OCI-LY3 (cell line): ENCODE results near the gene PRUNE2.

Experiments used
- H2AFZ ChIP-seq: fragments of 200-600, 300-600 bp; shearing (Covaris generic); 2 replicates; pipeline ENCODE4 v1.6.0; 2014; ENCODE audit warnings: antibody characterized with exemption, low read depth, low read length
- H3K27ac ChIP-seq: fragments of 200-600, 300-600 bp; sonication (generic); 2 replicates; pipeline ENCODE4 v1.5.1; 2014; ENCODE audit warnings: mild to moderate bottlenecking, low read length, moderate library complexity, mixed read lengths
- H3K27me3 ChIP-seq: fragments of 200-600, 300-600 bp; sonication (generic); 2 replicates; pipeline ENCODE4 v1.6.1; 2014; ENCODE audit warnings: low read depth, low read length, mixed read lengths
- H3K36me3 ChIP-seq: fragments of 200-600, 300-600 bp; sonication (generic); replicated peaks from 2 replicates; pipeline ENCODE3; 2014; ENCODE audit warnings: low read depth, low read length, mixed read lengths
- H3K4me1 ChIP-seq: fragments of 300-600, 200-600 bp; sonication (generic); 2 replicates; pipeline ENCODE4 v1.6.1; 2014; ENCODE audit warnings: low read length, mixed read lengths
- H3K4me2 ChIP-seq: fragments of 200-600, 300-600 bp; sonication (generic); 2 replicates; pipeline ENCODE4 v1.6.1; 2014; ENCODE audit warnings: low read length, mixed read lengths
- H3K4me3 ChIP-seq: fragments of 300-600, 200-600 bp; sonication (generic); 2 replicates; pipeline ENCODE4 v1.5.1; 2014; ENCODE audit warnings: antibody characterized with exemption, mild to moderate bottlenecking, low read length, moderate library complexity
- H3K79me2 ChIP-seq: fragments of 300-600, 200-600 bp; shearing (Covaris generic); 2 replicates; pipeline ENCODE4 v1.6.1; 2014; ENCODE audit warnings: mild to moderate bottlenecking, low read length, mixed read lengths
- H3K9ac ChIP-seq: fragments of 300-600, 200-600 bp; shearing (Covaris generic); 2 replicates; pipeline ENCODE4 v1.6.0; 2014; ENCODE audit warnings: mild to moderate bottlenecking, low read length, moderate library complexity
- H3K9me3 ChIP-seq: fragments of 200-600, 300-600 bp; shearing (Covaris generic); 2 replicates; pipeline ENCODE4 v1.6.1; 2014; ENCODE audit warnings: low read length, mixed read lengths; ENCODE audit not compliant: insufficient read depth
- H4K20me1 ChIP-seq: fragments of 200-600, 300-600 bp; sonication (generic); 2 replicates; pipeline ENCODE4 v1.6.1; 2016; ENCODE audit warnings: low read length, mixed read lengths; ENCODE audit not compliant: insufficient read depth
- EZH2phosphoT487 ChIP-seq: fragments of 200-600 bp; shearing (Covaris generic); IDR thresholded peaks from 2 replicates; pipeline ENCODE4 v1.6.1; 2018; ENCODE audit warnings: antibody characterized with exemption, mixed run types, low read depth
- TF ChIP-seq, protein P1 (sequence below): fragments of 200-600, 300-600 bp; sonication (generic); IDR thresholded peaks from 2 replicates; pipeline ENCODE4 v1.5.1; 2014; ENCODE audit warnings: antibody characterized with exemption, low read length, low read depth

The PRUNE2 gene

DNA sequence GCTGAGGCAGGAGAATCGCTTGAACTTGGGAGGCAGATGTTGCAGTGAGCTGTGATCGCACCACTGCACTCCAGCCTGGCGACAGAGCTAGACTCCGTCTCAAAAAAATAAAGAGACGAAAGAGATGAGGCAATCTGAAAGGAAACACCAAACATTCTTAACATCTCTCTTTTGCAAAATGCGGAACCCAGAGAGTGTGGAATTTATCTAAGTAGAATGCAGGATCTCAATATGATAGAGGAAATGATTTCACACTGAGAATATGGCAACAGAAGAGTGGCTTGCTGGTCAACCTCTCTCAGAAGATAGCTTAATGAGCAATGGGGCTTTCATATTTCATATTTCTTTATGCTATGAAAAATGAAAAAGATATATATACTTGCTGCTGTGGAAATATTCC lies 175.1 kb downstream of the PRUNE2 start:
- H3K36me3 ChIP-seq: no peaks in the 10 kb centered on the region

DNA sequence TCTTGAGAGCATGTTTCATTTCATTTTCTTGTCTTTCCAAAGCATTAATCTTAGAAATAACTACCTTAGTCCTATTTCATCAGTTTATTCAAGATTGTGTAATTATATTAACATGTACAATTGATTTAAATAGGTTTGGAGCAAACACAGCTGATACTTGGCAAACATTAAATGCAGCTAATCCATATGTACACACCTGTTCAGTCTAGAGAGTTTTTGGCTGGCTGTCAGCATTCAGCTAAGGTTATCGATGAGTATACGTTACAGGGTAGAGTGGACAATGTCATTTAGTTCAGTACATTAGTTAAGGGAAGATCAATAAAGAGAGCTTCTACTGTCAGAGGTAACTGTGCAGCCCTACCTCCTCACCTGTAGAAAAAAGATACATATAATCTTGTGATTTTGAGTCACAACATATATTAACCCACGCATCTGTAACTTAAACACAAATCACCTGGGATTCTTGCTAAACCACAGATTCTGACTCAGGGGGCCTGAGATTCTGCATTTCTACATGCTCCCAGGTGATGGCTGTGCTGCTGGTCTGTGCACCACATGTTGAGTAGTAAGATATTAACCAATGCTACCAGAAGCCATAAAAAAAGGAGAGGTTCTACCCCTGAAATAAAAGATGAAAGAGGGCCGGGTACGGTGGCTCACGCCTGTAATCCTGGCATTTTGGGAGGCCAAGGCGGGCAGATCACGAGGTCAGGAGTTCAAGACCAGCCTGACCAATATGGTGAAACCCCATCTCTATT lies 175.8 kb downstream of the PRUNE2 start:
- no peak overlapping the region for H3K4me2 ChIP-seq

More for the DNA sequence above, 175.1 kb downstream of the PRUNE2 start:
- no peaks in the 10 kb centered on the region for H3K79me2 ChIP-seq
- no peaks in the 10 kb centered on the region for H4K20me1 ChIP-seq
- TF ChIP-seq, protein P1, sequence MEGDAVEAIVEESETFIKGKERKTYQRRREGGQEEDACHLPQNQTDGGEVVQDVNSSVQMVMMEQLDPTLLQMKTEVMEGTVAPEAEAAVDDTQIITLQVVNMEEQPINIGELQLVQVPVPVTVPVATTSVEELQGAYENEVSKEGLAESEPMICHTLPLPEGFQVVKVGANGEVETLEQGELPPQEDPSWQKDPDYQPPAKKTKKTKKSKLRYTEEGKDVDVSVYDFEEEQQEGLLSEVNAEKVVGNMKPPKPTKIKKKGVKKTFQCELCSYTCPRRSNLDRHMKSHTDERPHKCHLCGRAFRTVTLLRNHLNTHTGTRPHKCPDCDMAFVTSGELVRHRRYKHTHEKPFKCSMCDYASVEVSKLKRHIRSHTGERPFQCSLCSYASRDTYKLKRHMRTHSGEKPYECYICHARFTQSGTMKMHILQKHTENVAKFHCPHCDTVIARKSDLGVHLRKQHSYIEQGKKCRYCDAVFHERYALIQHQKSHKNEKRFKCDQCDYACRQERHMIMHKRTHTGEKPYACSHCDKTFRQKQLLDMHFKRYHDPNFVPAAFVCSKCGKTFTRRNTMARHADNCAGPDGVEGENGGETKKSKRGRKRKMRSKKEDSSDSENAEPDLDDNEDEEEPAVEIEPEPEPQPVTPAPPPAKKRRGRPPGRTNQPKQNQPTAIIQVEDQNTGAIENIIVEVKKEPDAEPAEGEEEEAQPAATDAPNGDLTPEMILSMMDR: no peak
- TF ChIP-seq EZH2phosphoT487: no peak
- H3K4me2 ChIP-seq: no peak overlapping the region
- H2AFZ ChIP-seq: no peak overlapping the region
- no peaks in the 10 kb centered on the region for H3K4me1 ChIP-seq
- H3K27me3 ChIP-seq: peaks cover 28% of the 10 kb centered on the region
- H3K9ac ChIP-seq: no peak overlapping the region
- no peak overlapping the region for H3K27ac ChIP-seq
- no peak overlapping the region for H3K4me3 ChIP-seq
- no peaks in the 10 kb centered on the region for H3K9me3 ChIP-seq

DNA sequence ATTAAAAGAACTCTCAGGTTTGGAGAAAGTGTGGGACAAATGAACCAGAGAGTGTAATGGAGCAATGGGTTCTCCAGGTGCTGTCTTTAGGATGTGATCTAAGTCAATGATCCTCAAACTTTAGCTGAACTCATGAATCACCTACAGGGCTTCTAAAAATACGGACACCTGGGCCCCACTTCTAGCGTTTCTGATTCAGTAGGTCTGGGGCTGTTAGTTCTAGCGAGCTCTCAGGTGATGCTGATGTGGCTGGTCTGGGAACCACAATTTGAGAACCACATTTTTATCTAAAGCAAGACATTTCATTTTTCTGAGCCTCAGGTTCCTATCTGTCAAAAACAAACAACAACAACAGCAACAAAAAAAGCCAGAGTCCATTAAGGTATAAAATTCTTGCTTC lies 176.8 kb downstream of the PRUNE2 start:
- no peaks in the 10 kb centered on the region for H3K4me1 ChIP-seq
- H2AFZ ChIP-seq: no peak overlapping the region
- H3K9me3 ChIP-seq: no peaks in the 10 kb centered on the region
- no peak overlapping the region for H3K4me2 ChIP-seq
- peaks cover 28% of the 10 kb centered on the region for H3K27me3 ChIP-seq
- no peak overlapping the region for H3K27ac ChIP-seq
- no peak overlapping the region for H3K4me3 ChIP-seq
- TF ChIP-seq, protein P1: no peak
- no peak for TF ChIP-seq EZH2phosphoT487
- no peaks in the 10 kb centered on the region for H3K79me2 ChIP-seq
- H3K36me3 ChIP-seq: no peaks in the 10 kb centered on the region
- H3K9ac ChIP-seq: no peak overlapping the region
- no peaks in the 10 kb centered on the region for H4K20me1 ChIP-seq

More for the DNA sequence above, 175.8 kb downstream of the PRUNE2 start:
- no peaks in the 10 kb centered on the region for H3K4me1 ChIP-seq
- H3K9me3 ChIP-seq: no peaks in the 10 kb centered on the region
- no peaks in the 10 kb centered on the region for H3K79me2 ChIP-seq
- H2AFZ ChIP-seq: no peak overlapping the region
- no peak overlapping the region for H3K27ac ChIP-seq
- no peak overlapping the region for H3K9ac ChIP-seq
- peaks cover 34% of the 10 kb centered on the region for H3K27me3 ChIP-seq
- H3K36me3 ChIP-seq: no peaks in the 10 kb centered on the region
- H3K4me3 ChIP-seq: no peak overlapping the region
- TF ChIP-seq, protein P1: no peak
- H4K20me1 ChIP-seq: no peaks in the 10 kb centered on the region

DNA sequence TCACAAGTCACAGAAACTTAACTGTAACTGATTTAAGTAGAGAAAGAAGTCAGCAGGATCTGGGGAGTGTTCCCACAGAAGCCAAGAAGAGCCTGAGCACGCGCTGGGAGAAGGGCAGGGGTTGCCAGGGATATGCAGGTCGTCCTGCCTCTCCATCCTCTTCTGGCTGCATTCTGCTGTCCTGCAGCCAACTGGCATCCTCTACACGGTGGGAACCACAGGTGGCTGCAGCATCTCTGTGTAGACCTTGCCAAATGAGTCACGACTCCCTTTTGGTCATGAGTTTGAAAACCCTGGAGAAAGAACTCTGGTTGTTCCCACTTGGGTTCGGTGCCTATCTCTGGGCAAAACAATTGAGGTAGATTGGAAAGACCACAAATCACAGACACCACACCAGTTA lies 180.0 kb downstream of the PRUNE2 start:
- TF ChIP-seq EZH2phosphoT487: no peak
- TF ChIP-seq, protein P1: no peak
- Histone ChIP-seq H3K9ac (no peak overlapping the region), H3K4me2 (no peak overlapping the region), H3K4me1 (no peaks in the 10 kb centered on the region), H3K4me3 (no peak overlapping the region), H3K27me3 (peaks cover 25% of the 10 kb centered on the region), H2AFZ (no peak overlapping the region), H3K27ac (no peak overlapping the region), H4K20me1 (no peaks in the 10 kb centered on the region), H3K79me2 (no peaks in the 10 kb centered on the region), H3K9me3 (no peaks in the 10 kb centered on the region), H3K36me3 (no peaks in the 10 kb centered on the region)
